Amniotic epithelial cell (primary cell): ENCODE measurements around the gene OPCML.
A peak's percentile ranks its signal among the peaks of the same experiment; 100 is the strongest.

Experiments
- DNase-seq: peaks from one replicate; pipeline ENCODE4 v3.0.0-alpha.2; 2010; ENCODE audit warnings: low read depth

Gene OPCML

DNA sequence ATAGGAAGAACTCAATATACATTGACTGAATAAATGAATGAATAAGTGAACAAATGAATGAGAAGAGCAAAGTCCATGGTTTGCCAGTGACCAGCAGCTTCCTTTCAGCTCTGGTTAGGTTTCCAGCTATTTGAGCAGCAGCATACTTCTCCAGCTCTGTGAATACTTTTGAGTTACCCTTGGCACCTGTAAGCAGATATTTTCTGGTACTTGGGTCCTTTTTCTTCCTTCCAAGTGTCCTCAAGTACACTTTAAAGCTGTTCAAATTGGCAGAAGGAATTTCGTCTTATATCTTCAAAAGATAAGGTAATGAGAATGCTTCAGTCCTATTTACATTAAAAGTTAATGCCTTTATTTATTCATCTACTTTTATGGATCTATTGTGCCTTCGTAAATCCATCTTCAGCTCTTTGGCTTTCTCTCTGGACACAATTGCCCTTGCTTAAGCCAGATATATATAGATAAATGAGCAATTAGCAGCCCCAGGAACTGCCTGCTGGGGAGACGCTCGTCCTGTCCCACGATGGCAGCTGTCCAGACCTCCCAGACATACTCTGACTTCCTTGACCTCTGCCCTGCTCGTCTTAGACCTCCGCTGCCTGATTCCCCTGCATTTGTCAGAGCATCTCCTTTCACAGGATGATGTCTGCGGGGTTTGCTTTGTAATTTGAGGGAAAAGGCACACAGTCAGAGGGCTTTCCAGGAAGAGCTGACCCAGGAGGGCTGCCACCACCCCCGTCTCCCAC, 926.3 kb downstream of the OPCML start:
- DNase-seq: no peak

DNA sequence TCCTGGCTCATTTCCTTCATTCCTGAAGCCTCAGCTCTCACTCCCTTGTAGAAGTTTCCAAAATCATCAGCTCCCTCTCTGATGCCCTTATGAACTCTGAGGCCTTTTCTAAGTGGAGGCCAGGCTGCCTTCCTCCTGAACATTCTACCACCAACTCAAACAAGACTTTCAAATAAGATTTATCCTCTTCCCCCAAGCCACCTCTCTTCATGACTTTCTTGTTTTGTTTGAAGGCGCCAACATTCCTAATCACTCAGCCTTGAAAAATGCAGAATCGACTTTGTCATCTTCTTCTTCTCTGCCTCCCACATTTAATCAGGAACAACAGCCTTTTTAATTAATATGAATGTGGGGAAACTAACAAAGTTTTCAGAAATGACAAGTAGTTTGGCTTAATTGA, 927.9 kb downstream of the OPCML start:
- DNase-seq: no peak

DNA sequence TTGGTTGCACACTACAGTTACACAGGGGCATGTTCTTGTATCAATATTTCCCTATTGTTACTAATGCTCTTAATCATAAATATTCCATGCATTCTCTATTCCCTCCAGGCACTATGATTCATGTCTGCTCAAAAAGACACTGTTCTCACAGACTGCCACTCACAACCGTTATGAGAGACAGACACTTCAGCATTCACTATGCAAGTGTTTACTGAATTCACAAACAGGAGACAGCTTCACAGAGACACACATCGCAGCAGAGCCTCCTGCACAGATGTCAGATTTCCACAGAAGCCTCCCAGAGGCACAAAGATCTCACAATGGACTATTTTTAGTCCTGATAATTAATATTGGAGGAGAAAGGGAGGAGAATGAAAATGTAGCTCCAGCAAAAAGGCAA, 930.4 kb downstream of the OPCML start:
- no peak for DNase-seq

DNA sequence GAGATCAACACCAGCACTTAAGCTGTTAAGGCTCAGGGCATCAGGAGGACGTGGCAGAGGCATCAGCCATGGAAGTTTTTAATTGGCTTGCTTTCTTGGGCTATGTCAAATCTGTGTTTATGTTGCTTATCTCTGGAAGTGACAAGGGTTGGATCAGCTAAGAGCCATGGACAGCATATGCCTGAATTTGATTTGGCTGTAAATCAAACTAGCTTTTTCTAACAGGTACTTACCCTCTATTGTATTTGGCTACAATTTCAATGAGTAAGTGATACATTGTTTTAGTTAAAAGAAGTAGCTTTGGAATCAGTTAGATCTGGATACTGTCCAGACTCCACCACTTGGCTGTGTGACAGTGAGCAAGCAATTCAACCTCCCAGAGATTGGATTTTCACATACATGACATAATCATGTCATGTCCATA, 936.6 kb downstream of the OPCML start:
- no peak for DNase-seq

DNA sequence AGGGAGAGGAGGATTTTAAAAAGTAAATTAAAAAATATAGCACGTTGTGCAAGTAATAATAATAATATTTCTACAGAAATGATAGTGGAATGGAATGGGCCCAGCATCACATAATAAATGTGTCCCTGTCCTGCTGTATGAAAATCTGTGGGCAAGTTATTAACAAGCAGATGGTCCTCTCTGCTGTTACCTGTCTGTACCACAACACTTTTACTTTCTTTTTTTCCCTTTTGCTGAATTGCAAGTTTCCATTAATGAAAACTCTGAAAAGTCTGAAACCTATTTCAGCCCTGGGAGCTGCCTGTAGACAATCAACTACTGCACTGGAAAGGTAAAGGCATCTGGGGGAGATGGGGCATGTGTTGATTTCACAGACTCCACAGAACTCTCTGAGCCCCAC, 937.1 kb downstream of the OPCML start:
- DNase-seq: no peak

DNA sequence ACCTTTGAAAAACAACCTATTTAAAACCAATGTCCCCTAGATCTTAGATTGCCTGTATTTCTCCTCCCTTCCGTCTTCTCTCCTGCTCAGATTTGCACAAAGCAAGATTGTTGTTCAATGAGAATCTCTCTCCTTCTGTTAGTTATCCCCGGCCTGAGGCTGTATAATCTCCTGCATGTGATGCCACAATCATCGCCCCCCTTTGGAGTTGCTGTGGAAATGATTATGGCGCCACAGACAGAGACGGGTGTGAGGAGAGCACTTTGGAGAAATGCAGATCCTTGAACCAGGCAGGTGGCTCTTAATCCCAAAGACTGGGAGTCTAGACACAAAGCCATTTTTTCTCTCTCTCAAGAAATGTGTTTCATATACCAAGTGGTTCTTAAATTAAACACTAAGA, 941.3 kb downstream of the OPCML start:
- DNase-seq: no peak

DNA sequence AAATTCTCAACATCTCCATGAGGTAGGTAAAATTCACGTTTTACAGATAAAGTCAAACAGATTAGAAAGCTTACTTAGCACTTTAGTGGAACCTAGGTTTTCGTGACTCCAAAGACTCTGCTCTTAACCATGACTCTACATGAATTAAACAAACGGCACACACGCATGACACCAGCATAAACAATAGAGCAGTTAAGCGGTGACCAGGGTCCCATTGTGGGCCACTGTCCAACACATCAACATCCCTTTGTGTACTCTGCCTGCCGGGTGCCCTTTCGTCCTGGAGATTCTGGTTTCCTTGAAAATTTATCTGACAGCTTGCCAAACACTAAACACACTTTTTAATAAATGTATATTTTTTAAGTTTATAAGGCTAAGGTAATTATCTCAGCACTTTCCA, 941.7 kb downstream of the OPCML start:
- no peak for DNase-seq

DNA sequence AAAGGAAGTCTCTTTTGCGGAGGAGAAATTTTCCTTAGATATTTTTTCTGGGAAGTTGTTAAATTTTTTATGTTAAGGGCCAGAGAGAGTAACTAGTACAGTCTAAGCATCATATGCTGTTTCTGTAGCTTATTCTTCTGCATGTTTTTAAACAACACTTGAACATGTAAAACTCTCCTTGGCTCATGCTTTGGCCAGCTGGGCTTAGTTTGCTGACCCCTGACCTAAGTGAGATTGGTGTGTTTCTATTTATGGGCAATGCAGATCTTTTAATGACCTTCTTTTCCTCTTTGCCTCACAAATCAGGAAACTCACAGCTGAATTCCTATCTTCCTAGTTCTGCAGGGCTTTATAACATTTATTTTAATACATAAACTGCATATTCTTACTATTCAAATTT, 942.5 kb downstream of the OPCML start:
- DNase-seq: no peak

DNA sequence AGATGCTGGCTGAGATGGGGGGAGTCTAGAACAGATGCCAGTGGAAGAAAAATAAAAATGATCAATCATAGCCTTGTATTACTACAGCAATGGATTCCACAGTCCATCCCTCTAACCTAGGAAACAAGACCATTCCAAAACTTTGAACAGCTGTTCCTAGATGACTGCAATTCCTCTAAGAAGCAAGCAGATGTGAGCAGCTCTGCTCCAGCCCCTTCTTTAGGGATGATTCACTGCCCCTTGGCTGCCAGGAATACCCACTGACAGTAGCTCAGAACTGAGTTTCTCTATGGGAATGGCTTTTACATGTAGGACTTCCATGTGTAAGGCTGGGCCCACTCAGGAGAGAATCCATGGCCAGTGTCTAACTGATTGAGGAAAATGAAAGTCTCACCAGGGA, 943.9 kb downstream of the OPCML start:
- DNase-seq: no peak

DNA sequence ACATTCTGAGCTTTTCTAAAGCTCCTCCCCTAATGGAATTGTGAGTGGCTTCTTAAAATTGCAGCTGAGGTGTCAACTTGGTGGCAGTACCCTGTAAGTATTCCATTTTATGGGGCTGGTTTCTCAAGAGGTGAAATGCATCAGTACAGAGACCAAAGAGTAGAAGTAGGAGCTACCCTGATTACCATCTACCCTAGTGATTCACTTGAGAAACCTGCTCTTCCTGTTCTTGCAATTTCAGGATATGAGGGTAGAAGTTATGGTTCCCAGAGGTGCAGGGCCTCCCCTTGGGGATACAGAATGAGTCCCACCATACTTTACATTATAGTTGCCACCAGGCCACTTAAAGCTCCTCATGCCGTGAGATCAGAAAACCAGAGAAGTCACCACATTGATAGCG, 944.6 kb downstream of the OPCML start:
- no peak for DNase-seq

DNA sequence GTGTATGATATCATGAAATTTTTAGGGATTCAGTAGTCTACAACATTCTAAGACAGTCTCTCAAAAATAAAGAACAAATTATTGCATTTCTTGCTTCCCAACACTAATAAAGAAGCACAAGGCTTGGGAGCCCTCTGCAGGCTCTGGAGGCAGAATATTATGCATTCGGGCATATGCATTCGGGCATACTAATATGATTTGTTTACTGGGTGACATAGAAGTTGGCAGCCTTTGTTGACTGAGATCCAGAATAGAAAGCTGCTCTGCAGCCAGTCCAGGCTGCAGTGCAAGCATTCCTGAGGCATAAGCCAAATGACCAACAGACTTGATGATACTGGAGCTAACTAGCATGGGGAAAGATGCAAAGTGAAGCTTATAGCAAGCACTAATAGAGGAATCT, 945.5 kb downstream of the OPCML start:
- DNase-seq: no peak

DNA sequence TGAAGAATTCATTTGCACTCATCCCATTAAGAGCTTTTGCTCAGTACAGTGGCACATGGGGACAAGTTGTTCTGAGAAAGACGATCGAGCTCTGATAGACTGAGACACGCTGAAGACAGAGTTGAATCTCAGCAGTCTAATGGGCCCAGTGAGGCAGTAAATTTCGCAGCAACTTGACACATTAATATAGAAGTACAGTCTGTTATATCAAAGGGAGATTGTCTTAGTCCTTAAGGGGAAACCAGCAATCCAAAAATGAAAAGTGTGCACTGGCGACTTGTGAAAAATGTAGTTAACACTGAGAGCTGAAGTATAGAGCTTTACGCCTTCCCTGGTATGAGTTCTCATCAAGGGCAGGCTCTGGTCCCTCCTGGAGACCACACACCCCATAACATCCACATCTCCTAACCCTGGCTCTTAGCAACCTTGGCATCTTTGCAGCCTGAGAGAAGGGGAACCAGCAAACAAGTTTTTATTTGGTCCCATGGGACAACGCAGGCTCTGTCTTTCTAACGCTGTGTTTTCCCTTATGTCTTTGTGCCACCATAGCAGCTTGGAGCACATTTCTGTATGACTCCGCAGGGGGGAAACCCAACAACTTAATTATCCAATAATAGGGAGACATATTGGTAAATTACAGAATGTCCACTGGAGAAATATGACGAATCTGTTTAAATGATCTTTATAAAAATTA, 952.5 kb downstream of the OPCML start:
- no peak for DNase-seq

DNA sequence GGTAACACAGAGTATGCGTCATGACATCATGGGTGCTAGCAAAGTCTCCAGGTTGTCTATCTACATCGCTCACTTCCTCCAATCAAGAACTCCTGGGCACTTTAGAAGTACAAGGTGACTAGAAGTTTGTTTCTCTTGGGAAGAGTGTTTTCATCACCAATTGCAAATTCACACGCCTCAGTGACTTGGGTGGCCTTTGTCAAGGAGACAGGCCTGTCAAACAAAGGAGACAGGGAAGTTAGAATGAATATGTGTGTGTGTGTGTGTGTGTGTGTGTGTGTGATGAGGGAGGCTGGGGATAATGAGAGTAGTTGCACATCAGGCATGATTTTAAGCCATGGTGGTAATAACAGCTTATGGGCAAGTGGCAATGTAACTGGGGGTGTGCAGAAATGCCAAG, 953.2 kb downstream of the OPCML start:
- DNase-seq: no peak

DNA sequence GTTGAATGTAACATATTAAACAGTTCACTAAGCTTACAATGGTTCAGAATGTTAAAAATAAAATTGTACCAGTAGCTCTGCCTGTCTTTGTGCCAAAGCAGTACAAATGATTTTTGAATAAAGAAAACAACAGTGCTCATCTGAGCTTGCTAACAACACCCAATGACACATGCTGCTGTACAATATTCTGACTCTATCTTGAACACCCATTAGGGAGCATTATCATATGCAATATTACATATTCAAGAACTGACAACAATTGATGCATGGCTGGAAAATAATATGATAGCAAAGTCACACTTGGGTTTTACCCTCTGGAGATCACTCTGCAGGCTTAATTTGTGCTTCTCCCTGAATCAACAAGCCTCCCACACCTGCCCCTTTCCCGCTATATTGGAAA, 953.7 kb downstream of the OPCML start:
- DNase-seq: no peak

DNA sequence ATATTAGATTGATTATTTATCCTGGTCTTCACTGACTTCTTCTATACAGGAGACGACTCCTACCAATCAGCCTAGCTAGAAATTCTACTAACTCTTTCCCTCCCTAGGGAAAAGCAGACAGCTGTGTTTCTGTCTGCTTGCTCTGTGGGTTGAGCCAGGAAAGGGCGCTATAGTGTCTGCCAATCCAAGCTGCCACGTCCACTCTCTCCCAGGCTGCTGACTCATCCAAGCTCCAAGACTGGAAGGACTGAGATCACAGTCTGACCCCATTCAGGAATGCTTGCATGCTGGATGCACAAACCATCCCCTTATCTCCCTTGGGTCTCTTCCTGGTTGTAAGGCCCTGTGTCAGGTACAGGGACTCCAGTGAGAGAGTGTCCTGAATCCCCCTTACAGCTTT, 955.6 kb downstream of the OPCML start:
- DNase-seq: peak; percentile 54

DNA sequence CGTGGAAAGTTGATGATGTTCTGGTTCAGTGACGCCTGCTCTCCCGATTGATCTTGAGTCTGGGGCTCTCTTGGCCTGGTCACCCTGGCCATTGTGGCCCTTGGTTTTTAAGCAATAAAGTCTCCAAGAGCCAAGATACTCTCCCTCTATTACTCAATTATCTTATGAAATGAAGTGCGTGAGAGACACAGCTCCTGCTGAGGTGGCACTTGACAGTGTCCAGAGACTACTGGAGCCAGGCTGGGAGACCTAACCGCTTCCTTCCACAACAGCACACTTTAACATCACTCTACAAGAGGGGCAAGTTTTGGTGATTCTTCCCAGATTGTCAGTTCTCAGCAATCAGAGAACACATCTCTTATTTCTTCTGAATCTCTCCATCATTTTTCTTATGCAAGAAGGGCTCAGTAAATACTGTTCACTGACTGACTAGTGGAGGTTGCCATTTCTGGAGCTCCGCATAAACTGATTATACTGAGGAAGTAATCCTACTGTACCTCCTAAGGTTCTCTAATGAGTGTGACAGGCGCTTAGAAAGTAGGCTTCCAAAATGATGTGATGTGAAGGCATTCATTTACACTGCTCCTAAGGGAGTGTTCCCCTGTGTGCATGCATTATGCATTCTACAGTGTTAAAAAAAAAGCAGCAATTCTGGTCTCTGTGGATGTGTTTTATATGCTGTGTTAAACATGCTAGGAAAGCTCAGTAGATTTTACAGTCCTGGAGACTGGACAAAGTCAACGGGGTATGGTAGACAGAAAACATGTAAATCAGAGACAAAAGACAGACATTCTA, 968.0 kb downstream of the OPCML start:
- no peak for DNase-seq

DNA sequence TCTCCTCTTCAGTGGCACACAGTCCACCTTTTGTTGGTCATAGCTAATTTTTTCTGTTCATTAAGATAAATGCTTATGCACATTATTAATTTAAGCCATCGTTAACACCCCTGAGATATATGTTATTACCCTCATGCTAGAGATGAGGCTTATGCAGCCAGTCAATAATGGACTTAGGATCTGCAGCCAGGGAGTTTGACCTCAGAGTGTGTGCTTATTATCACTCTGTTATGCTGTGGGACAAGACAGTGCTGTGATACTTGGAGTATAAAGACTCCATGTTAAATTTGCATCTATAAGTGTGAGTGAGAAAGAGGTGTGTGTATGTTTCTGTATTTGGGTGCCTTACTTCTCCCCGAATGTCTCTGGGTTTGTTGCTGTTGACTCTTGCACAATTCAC, 969.3 kb downstream of the OPCML start:
- no peak for DNase-seq

DNA sequence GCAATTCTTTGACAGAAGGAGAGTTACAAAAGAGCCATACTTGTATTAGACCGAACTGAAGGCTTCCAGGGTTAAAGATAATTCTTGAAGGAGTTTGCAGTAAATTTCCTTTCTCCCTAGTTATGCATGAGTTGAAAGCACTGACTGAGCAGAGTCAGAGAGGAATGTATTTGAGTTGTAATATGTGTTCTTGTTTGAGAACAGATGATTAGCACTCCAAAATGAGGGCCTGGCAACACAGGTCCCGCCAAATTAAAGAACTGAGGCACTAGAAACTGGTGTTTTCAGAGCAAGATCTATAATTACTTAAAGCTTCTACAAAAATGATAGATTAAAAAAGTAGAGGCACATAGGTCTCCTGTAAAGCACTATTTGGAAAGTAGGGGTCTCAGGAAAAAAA, 970.4 kb downstream of the OPCML start:
- no peak for DNase-seq

DNA sequence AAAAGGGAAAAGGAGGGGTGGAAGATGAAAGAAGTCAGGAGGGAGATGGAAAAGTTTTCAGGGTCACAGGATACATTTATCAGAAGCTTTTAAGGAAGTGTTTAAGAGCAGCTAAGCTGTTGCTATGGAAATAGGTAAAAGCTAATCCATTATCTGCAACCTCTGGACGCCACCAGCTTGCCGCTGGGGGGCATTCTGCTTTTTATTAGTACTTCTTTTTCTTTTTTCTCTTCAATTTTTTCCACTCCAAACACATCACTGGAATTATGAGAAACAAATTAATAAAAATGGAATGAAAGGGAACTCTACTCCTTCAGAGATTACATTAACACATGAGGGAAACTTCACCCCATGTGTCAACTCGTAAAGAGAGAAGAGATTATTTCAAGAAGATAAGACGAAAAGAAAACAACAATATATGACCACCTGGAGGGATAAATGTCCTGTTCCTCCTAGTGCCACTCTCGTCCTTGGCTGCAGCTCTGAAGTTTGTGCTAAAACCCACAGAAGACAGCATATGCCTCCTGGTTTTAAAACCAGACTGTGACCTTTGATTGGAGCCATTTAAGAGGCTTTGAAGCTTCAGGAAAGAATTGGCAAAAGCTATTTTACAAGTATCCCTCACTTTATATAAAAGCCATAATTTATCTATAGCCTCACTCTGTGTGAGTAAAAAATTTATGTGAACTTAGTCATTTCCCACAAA, 972.8 kb downstream of the OPCML start:
- no peak for DNase-seq

DNA sequence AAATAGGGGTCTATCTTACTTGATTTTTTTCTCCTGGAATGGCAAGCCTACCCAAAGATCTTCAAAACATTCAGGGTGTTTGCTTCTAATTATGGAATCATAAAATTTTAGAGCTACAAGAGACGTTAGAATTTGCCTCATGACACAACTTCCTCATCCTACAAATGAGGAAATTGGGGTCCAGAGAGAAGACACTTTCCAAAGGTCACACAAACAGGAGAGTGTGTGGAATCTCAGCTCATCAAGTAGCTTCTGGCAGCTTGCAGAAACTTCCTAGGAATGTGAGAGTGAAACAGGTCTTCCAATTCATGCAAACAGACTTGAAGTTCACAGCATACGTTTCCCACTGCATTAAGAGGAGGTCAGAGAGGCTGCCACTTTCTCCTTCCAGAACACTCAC, 976.0 kb downstream of the OPCML start:
- DNase-seq: no peak

DNA sequence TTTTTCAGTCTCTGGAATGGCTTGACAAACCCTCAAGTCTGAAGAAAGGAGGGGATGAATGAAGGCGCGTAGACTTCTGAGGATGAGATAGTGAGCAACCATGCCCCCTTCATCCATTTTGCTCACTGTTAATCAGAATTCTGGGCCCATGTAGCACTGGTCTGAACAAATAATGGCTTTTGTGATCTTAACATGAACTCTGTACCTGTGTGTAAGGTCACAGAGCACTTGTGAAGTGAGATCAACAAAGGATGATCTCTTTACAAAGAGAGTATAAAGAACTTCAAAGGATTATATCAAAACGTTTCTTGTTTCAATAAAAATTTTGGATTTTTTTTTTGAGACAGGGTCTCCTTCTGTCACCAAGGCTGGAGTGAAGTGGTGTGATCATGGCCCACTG, 976.7 kb downstream of the OPCML start:
- DNase-seq: no peak

DNA sequence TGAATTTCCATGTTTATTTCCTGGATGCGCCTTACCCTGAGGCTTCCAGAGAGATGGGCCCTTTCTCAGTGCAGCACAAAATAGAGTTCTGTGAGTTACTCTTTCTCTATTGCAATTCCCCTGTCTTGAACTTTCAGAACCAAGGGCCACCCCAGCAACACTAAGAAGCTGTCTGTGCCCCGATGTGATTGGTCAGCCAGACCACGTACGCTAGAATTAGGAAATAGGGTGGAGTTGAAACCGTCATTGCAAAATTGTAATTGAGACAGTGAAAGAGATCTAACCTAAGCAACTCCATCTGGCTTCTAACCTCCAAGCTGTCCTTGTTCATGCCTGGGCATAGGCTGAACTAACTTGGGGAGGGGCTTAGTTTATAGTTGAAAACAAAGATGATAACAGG, 981.3 kb downstream of the OPCML start:
- DNase-seq: no peak

DNA sequence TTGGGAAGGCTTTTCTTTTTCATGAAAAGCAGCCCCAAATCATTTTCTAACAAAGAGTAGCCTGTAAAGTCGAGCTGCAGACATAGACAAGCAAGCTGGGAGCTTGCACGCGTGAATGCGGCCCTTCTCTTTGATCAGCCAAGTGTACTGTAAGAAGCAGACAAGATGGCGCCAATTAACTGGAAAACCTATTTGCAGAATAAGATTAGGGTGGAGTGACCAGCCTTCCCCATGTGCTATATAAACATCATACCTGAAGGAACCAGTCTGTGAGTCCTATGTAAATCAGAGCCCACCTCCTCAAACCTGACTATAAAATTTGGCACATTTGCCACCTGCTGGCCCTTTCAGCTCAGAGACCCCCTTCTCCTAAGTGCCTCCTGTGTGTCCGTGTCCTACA, 982.7 kb downstream of the OPCML start:
- DNase-seq: no peak
